ENCODE measurements around the gene HYAL2.
"Not testable (repeated sequence)": the region's sequence is repeated elsewhere in the genome, so short reads cannot be mapped to it uniquely, and the experiment has no call there.

Gene HYAL2

GRCh38 chr3:50312041-50312440, 10.5 kb downstream of the HYAL2 start:
- DNase-seq (ENCODE audit: low read depth, low spot score) = not testable (repeated sequence)

GRCh38 chr3:50304601-50305000, 17.9 kb downstream of the HYAL2 start:
- no peak for DNase-seq (ENCODE audit: low read depth, low spot score)

DNA sequence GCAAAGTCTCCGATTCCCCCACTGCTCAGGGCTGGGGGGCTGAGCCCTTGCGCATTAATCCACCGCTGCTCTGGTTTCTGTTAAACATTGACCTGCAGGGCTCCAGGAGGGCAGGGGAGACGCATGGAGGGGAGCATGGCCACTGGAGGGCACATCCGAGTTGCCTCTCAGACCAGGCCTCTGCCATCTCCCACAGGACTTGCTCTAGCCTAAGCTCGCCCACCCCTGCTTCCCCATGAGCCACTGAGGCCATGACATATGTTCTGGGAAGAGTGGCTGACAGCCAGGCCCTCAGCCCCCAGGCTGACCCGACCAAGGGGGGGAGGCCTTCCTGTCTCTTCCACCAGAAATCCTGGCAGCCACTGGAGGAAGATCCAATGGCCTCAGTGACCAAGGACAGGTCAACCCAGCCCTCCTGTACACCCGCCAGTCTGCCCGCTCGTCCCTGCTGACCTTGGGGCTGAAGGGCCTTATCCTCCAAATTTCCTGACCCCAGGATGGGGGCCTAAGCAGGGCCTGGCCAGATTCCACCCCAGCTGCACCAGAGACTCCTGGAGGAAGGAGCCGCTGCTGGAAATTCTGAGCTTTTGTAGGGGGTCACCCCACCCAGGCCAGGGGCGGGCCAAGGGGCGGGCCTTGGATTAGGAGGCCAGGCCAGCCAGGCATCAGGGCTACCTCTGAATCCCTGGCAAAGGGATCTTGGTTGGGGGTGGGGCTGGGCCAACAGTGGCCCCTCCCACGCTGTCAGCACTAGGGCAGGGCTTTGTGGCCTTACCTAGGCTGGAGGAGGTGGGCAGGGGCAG, 19.3 kb downstream of the HYAL2 start, which contains the start of gene HYAL1:
Gene HYAL1, minus strand, starts transcription at position 562 of the 803 bp plus-strand sequence. CDS start 618 bp downstream, outside the sequence.
- DNase-seq (ENCODE audit: low read depth, low spot score) = no peak

DNA sequence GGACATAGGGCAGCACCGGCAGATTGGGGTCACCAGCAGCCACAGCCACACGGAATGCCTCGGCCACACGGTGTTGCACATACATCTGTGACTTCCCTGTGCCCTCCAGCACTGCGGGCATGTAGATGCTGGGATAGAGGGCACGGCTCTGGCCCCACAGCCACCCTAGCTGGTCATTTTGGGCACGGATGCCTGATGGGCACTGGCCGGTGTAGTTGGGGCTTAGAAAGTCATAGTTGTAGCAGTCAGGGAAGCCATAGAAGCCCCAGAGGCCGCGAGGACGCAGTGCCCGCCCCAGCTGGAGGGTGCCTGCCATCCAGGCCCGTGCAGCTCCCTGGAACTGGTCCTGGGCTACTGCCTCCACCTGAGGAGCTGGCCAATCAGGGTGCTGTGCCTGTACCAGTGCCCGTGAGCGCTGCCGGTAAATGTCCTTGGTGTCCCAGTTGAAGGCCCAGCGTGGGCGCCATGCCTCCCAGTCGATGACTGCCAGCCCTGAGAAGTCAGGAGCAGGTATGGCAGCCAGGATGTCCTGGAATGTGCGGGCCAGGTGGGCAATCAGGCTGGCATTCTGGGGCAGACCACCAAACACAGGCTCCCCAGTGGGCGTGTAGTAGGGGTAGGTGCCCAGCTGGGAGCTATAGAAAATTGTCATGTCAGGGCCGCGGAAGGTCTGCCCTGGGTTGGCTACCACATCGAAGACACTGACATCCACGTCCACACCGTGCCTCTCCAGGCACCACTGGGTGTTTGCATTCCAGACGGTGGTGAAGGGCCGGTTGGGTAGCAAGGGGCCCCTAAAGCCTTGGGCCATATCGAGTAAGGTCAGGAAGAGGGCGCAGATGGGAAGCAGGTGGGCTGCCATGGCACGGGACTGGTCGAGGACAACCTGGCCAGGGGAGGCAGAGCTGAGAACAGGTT, 20.2 kb downstream of the HYAL2 start:
- DNase-seq (ENCODE audit: low read depth, low spot score) = no peak

DNA sequence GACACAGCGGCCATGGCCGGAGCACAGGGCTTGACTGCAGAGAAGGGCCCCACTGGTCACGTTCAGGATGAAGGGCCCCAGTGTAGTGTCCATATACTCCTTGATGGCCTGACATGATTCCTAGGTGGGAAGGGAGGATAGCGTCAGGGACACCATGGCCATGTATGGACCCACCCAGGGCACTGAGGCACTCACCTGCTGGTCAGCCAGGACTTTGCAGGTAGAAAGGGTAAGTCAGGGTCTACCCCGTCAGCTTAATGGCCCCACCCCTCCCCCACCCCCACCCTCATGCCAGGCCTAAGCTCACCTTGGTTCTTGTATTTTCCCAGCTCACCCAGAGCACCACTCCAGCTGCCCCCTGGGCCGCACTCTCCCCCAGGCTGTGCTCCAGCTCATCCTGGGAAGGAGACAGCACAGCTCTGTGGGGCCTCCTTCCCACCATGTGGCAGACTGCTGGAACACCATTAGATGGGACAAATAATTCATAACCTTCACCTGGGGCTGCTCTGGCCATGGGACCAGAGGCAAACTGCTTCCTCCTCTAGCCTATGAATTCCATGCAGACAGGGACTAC, 21.8 kb downstream of the HYAL2 start:
- no peak for DNase-seq (ENCODE audit: low read depth, low spot score)

DNA sequence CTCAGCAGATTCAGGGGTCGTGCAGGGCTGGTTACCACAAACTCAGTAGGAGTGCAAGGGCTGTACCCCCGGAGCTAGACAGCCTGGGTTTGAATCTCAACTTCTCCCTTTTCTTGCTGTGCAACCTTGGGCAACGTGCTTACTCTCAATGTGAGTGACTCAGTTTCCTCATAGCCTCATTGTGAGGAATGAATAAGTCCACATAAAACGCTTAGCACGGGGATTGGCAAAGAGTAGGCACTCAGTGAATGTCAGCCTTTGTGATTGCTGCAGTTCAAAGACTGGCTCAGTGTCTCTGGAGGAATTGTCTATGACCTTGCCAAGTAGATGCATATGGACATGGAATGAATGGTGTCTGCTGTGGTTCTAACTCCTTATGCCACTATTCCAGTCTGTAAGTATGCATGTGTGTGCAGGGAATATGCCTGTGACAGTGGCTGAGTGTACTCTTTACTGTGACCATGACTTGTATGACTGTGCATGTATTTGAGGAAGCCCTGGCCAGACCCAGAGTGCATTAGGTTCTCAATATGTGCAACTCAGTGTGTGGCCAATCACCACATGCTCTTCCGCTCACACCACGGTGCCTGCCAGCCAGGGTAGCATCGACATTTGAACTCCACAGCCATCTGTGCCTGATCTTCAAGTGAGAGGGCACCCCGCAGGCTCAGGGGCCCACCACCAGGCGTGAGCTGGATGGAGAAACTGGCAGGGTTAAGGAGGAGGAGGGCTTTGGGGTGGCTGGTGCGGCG, 22.4 kb downstream of the HYAL2 start:
- DNase-seq (ENCODE audit: low read depth, low spot score) = no peak

- DNase-seq (ENCODE audit: low read depth, low spot score) = no peak
Observed at GRCh38 chr3:50299638-50299928, 23.0 kb downstream of the HYAL2 start.

- DNase-seq (ENCODE audit: low read depth, low spot score) = peak; percentile 98
Observed at GRCh38 chr3:50298836-50299637, 23.5 kb downstream of the HYAL2 start, which contains the start of the genes HYAL3 and NAA80. Gene HYAL3, minus strand, starts transcription at chr3:50299405. Its CDS starts 3,803 bp downstream, at chr3:50295602. Gene NAA80, minus strand, starts transcription at chr3:50299405. Its CDS starts 1,942 bp downstream, at chr3:50297463.

- no peak for DNase-seq (ENCODE audit: low read depth, low spot score)
Observed at GRCh38 chr3:50297896-50298725, 24.4 kb downstream of the HYAL2 start.

DNA sequence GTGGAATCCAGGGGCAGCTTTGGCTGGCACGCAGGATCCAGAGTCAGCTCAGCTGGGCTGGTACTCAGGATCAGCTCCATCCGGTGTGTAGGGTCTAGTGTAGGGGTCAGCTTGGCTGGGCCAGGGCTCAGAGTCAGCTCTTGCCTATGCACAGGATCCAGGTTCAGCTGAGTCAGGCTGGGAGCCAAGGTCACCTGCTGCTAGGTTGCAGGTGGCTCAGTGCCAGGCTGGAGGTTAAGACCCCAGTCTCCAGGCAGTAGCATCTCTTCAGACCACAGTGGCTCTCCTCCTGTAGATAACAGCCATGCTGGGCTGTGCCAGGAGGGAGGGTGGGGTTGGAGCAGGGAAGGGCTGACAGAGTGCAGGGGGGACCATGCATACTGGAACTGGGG, 25.2 kb downstream of the HYAL2 start:
- DNase-seq (ENCODE audit: low read depth, low spot score) = no peak

DNA sequence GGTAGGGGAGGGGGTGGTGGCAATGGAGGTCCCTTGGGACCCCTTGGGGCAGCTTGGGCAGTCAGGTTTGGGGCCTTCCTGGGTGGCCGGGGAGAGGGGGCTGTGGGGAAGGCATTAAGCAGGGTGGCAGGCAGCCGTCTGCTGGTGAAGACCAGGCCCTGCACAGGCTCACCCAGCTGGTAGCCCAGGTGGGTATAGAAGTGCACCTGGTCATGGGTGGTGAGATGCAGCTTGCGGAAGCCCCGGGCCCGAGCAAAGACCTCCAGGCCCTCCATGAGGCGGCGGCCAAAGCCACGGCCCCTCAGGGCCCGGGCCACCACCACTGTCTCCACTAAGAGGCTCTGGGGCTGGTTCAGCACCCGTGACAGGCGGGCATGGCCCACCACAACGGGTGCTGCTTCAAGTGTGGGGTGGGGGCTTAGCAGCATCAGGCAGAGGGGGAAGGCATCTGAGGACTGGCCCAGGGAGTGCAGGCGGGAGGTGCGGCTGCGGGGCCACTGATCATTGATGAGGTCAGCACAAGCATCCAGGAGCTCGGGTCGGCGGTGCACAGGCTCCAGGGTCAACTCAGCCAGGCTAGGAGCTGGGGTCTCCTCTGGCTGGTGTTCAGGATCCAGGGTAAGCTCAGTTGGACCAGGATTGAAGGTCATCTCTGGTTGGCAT, 25.7 kb downstream of the HYAL2 start:
- DNase-seq (ENCODE audit: low read depth, low spot score) = no peak

DNA sequence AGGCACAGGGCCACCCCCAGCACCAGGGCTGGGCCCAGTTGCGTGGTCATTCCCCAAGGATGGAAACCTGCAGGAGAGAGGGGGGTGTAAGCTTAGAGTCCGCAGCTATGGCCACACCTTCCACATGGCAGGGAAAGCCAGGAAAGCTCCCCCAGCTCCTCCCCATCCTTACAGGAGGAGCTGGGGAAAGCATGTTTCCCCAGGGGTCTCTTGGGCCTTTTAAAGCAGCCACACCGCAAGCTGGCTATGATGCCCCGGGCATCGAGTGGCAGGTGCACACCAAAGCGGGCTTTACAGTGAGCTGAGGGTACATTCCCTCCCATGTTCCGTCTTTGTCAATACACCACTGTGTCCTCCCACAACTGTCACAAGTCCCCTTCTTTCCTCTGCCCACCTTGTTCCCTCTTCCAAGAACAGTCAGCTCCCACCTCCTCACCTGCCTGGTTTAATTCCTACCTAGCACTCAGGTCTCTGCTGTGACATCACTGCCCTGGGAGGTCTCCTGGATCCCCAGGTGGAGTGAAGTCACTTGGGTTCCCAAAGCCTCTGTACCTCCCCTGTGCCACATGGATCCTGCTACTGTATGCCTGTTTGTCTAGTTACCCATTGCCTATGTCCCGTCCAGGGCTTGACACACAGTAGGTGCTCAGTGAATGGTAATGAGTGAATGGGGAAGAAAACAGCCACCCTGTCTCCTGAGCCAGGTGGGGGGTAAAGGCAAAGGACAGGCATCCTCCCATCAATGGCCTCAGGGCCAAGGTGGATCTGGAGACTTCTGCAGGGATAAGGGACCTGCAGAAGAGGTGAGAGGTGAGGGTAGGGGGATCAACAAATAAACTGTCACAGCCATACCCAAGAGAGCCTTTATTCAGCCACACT, 26.8 kb downstream of the HYAL2 start:
- no peak for DNase-seq (ENCODE audit: low read depth, low spot score)

DNA sequence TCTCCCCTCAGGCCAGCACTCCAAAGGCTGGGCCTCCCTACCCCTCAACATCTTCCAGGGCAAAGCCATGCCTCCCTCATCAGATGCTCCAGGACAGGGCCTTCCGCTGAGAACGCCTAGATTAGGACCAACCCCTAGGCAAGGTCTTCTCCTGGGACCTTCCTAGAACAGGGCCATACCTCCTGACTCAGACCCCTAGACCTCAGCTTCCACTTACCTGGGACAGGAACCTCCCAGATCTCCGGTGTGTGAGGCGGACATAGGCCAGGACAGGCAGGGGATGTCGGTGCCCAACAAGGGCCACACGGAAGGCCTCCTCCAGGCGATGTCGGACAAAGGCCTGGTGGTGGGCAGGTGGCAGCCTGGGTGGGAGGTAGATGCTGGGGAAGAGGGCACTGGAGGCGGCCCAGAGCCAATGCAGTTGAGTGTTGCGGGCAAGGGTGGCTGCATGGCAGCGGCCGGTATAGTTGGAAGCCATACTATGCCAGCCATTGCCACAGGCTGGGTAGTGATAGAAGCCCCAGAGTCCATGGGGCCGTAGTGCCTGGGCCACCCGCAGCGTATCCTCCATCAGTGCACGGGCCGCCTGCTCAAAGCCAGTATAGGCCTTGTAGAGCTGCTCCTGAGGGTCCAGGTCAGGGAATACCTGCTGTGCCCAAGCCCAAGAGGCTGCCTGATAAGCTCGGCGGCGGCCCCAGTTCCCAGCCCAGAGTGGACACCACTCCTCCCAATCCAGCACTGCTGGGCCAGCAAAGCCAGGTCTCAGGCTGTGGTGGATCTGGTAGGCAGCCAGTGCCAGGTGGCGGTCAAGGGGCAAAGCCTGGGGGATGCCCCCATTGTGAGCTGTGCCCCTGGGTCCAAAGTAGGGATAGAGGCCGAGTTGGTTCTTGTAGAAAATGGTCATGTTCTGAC, 27.8 kb downstream of the HYAL2 start:
- DNase-seq (ENCODE audit: low read depth, low spot score) = no peak

- no peak for DNase-seq (ENCODE audit: low read depth, low spot score)
Observed at GRCh38 chr3:50294089-50294488, 28.5 kb downstream of the HYAL2 start.

- no peak for DNase-seq (ENCODE audit: low read depth, low spot score)
Observed at GRCh38 chr3:50293079-50293801, 29.3 kb downstream of the HYAL2 start.

Data from brain pericyte (primary cell).